ENCODE measurements around the gene NDUFA13.

NDUFA13 gene

DNA sequence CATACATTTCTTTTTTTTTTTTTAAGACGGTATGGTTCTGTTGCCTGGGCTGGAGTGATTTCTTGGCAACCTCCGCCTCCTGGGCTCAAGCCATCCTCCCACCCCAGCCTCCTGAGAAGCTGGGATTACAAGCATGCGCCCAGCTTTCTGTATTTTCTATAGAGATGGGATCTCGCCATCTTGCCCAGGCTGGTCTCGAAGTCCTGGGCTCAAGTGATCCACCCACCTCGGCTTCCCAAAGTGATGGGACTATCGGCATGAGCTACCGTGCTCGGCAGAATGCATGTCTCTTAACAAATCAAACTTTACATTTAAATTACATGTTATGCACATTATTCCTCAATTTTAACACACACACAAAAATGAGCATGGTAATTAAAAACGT, 1.2 kb downstream of the NDUFA13 start:
- H3K4me1 ChIP-seq (ENCODE audit: control insufficient read depth in 1 of 2, insufficient read depth in 1 of 2, low read depth in 1 of 2, low read length in 1 of 2), result peaks cover 12% of the 10 kb centered on the region in 2 experiments
- TF ChIP-seq, protein P1, sequence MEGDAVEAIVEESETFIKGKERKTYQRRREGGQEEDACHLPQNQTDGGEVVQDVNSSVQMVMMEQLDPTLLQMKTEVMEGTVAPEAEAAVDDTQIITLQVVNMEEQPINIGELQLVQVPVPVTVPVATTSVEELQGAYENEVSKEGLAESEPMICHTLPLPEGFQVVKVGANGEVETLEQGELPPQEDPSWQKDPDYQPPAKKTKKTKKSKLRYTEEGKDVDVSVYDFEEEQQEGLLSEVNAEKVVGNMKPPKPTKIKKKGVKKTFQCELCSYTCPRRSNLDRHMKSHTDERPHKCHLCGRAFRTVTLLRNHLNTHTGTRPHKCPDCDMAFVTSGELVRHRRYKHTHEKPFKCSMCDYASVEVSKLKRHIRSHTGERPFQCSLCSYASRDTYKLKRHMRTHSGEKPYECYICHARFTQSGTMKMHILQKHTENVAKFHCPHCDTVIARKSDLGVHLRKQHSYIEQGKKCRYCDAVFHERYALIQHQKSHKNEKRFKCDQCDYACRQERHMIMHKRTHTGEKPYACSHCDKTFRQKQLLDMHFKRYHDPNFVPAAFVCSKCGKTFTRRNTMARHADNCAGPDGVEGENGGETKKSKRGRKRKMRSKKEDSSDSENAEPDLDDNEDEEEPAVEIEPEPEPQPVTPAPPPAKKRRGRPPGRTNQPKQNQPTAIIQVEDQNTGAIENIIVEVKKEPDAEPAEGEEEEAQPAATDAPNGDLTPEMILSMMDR (IDR thresholded peaks at IDR 0.05), result no peak
- H3K27ac ChIP-seq, result no peak overlapping the region
- peaks cover 5% of the 10 kb centered on the region for H3K27me3 ChIP-seq
- no peaks in the 10 kb centered on the region for H3K9me3 ChIP-seq
- peaks cover 3% of the 10 kb centered on the region for H3K36me3 ChIP-seq
- H3K4me3 ChIP-seq (ENCODE audit: low read depth in 1 of 2, low read length in 1 of 2), result peak overlapping the region in 1 of 2 experiments; percentile 82

GRCh38 chr19:19520989-19521388, 5.0 kb downstream of the NDUFA13 start:
- H3K36me3 ChIP-seq, result peaks cover 11% of the 10 kb centered on the region
- TF ChIP-seq, protein P1 (IDR thresholded peaks at IDR 0.05), result no peak
- H3K27me3 ChIP-seq, result no peaks in the 10 kb centered on the region
- H3K27ac ChIP-seq, result no peak overlapping the region
- no peak overlapping the region for H3K4me3 ChIP-seq (ENCODE audit: low read depth in 1 of 2, low read length in 1 of 2)
- H3K4me1 ChIP-seq (ENCODE audit: control insufficient read depth in 1 of 2, insufficient read depth in 1 of 2, low read depth in 1 of 2, low read length in 1 of 2), result peaks cover 7% of the 10 kb centered on the region in 2 experiments
- no peaks in the 10 kb centered on the region for H3K9me3 ChIP-seq

- no peaks in the 10 kb centered on the region for H3K27me3 ChIP-seq
- no peaks in the 10 kb centered on the region for H3K9me3 ChIP-seq
- no peaks in the 10 kb centered on the region for H3K4me1 ChIP-seq (ENCODE audit: control insufficient read depth in 1 of 2, insufficient read depth in 1 of 2, low read depth in 1 of 2, low read length in 1 of 2)
- TF ChIP-seq, protein P1 (IDR thresholded peaks at IDR 0.05), result no peak
- H3K36me3 ChIP-seq, result peaks cover 31% of the 10 kb centered on the region
- no peak overlapping the region for H3K27ac ChIP-seq
- H3K4me3 ChIP-seq (ENCODE audit: low read depth in 1 of 2, low read length in 1 of 2), result no peak overlapping the region
Measured at GRCh38 chr19:19523177-19523576, 7.2 kb downstream of the NDUFA13 start.

GRCh38 chr19:19524053-19524452, 8.0 kb downstream of the NDUFA13 start:
- Histone ChIP-seq H3K9me3 (no peaks in the 10 kb centered on the region), H3K36me3 (peaks cover 40% of the 10 kb centered on the region), H3K4me3 (ENCODE audit: low read depth in 1 of 2, low read length in 1 of 2) (no peak overlapping the region), H3K27me3 (no peaks in the 10 kb centered on the region), H3K27ac (no peak overlapping the region), H3K4me1 (ENCODE audit: control insufficient read depth in 1 of 2, insufficient read depth in 1 of 2, low read depth in 1 of 2, low read length in 1 of 2) (no peaks in the 10 kb centered on the region)
- TF ChIP-seq, protein P1 (IDR thresholded peaks at IDR 0.05), result no peak

- Histone ChIP-seq H3K4me1 (ENCODE audit: control insufficient read depth in 1 of 2, insufficient read depth in 1 of 2, low read depth in 1 of 2, low read length in 1 of 2) (no peaks in the 10 kb centered on the region), H3K27ac (no peak overlapping the region), H3K4me3 (ENCODE audit: low read depth in 1 of 2, low read length in 1 of 2) (no peak overlapping the region), H3K9me3 (no peaks in the 10 kb centered on the region), H3K27me3 (no peaks in the 10 kb centered on the region), H3K36me3 (peaks cover 50% of the 10 kb centered on the region)
- TF ChIP-seq, protein P1 (IDR thresholded peaks at IDR 0.05), result no peak
Measured at GRCh38 chr19:19525611-19526380, 9.8 kb downstream of the NDUFA13 start.

Measured in neutrophil (primary cell).